ENCODE measurements around the gene SDC4. TPM values are rescaled to one million over a fixed set of nuclear protein-coding genes. Genes with fewer than 3 reads are reported as not detected.

The SDC4 gene
- total RNA-seq, 1 experiment from 2014 or later = 100 TPM

GRCh38 chr20:45373353-45374100, 25.3 kb upstream of the SDC4 start:
- H3K79me2 ChIP-seq (ENCODE audit: insufficient read depth, low read length) = no peaks in the 10 kb centered on the region
- POLR2A ChIA-PET = interaction anchor here (0.8 to 2.2 kb wide), 4 partner anchors 10 to 63 kb away, joined by 3 to 9 read pairs (median 4); partner anchors contain the start of gene SYS1
- H3K9me3 ChIP-seq (ENCODE audit: control insufficient read depth in 1 of 2, insufficient read depth in 1 of 2, low read depth in 1 of 2, low read length in 2 of 2) = no peaks in the 10 kb centered on the region
- H3K9ac ChIP-seq (ENCODE audit: low read length) = no peak overlapping the region
- no peak overlapping the region for H3K4me3 ChIP-seq (replicated peaks in 1 of 2; ENCODE audit: low read depth in 1 of 2, low read length in 2 of 2)
- H3K4me2 ChIP-seq (ENCODE audit: low read length) = peak overlapping the region; percentile 58
- CTCF ChIA-PET = interaction anchor here (0.9 to 8.3 kb wide), 23 partner anchors 8 to 398 kb away, joined by 3 to 61 read pairs (median 4); partner anchors contain the start of genes PIGT and SYS1
- peaks cover 0 to 15% of the 10 kb centered on the region in 2 experiments; a peak in 2 of 4 replicates for H3K4me1 ChIP-seq (ENCODE audit: control insufficient read depth in 1 of 2, insufficient read depth in 2 of 2, low read length in 2 of 2)
- H3K9me2 ChIP-seq (ENCODE audit: insufficient read depth) = no peaks in the 10 kb centered on the region
- BruUV-seq (replicated peaks) = no TSS peak
- H3K27me3 ChIP-seq (ENCODE audit: insufficient read depth, low read length) = no peaks in the 10 kb centered on the region
- ATAC-seq (peak; percentile 92), DNase-seq (ENCODE audit: low read depth, low spot score) (peak; percentile 57)
- RAD21 ChIA-PET (ENCODE audit: low non-redundant PET in 1 of 2, low total read pairs in 2 of 2, uncharacterized antibody in 2 of 2, unreplicated experiment in 2 of 2) = interaction anchor here in 1 of 2 experiments (1.5 to 2.1 kb wide), 2 partner anchors 53 to 63 kb away, joined by 4 to 16 read pairs; no protein-coding TSS in a partner anchor
- H2AFZ ChIP-seq (ENCODE audit: low read depth, low read length, poor library complexity, severe bottlenecking) = no peak overlapping the region
- no peaks in the 10 kb centered on the region for H4K20me1 ChIP-seq (ENCODE audit: insufficient read depth)
- H3K27ac ChIP-seq (ENCODE audit: low read depth, low read length) = no peak overlapping the region
- TF ChIP-seq RAD21 (IDR thresholded peaks at IDR 0.05; ENCODE audit: low read depth) = peak; percentile 89
- no peak for TF ChIP-seq EZH2 (IDR thresholded peaks at IDR 0.05)
- no peak for TF ChIP-seq MAX (IDR thresholded peaks at IDR 0.05)
- peak; percentile 87 to 95 (median 93) for TF ChIP-seq CTCF (IDR thresholded peaks at IDR 0.05 in 2 of 3, conservative IDR thresholded peaks at IDR 0.05 in 1 of 3; ENCODE audit: borderline replicate concordance in 1 of 3, insufficient read depth in 1 of 3, low read depth in 2 of 3, low read length in 2 of 3)
- peak; percentile 13 for TF ChIP-seq YY1 (IDR thresholded peaks at IDR 0.05; ENCODE audit: extremely low read depth, insufficient replicate concordance, low read depth, low read length)
- TF ChIP-seq EZH2phosphoT487 (IDR thresholded peaks at IDR 0.05; ENCODE audit: borderline replicate concordance) = no peak
- no peak for TF ChIP-seq ELF1 (IDR thresholded peaks at IDR 0.05; ENCODE audit: borderline replicate concordance, low read depth)
- H3K36me3 ChIP-seq (ENCODE audit: control insufficient read depth in 1 of 2, insufficient read depth in 2 of 2, low read length in 2 of 2) = no peaks in the 10 kb centered on the region; a peak in 1 of 4 replicates
- intact Hi-C loops (cut with micrococcal nuclease) = loop anchor here (1.0 to 2.0 kb wide), 3 partner anchors 43 to 398 kb away; partner anchors contain the start of gene PIGT

Measured in HCT116 (cell line).